GM12892 (cell line): ENCODE results near the gene KYAT1.

Experiments
- POLR2A ChIP-seq: IDR thresholded peaks from 2 replicates; pipeline ENCODE4 v1.6.1; 2011; ENCODE audit warnings: low read depth, low read length, control low read depth
- TAF1 ChIP-seq: IDR thresholded peaks from 2 replicates; pipeline ENCODE4 v1.6.1; 2011; ENCODE audit warnings: low read depth, mild to moderate bottlenecking, control low read depth, low read length, borderline replicate concordance

- no peak for TF ChIP-seq POLR2A
- no peak for TF ChIP-seq TAF1
Observed at GRCh38 chr9:128885376-128885775, 3.6 kb upstream of the KYAT1 start.
